Ammon's horn (tissue), 1 donor: ENCODE data around the gene PCDHB15.
A peak's percentile ranks its signal among the peaks of the same experiment; 100 is the strongest.
"Not testable (repeated sequence)": the region's sequence is repeated elsewhere in the genome, so short reads cannot be mapped to it uniquely, and the experiment has no call there.

Source experiments
- DNase-seq: peaks from one replicate; pipeline ENCODE4 v3.0.0-alpha.2; 2016; ENCODE audit warnings: low spot score

The PCDHB15 gene

DNA sequence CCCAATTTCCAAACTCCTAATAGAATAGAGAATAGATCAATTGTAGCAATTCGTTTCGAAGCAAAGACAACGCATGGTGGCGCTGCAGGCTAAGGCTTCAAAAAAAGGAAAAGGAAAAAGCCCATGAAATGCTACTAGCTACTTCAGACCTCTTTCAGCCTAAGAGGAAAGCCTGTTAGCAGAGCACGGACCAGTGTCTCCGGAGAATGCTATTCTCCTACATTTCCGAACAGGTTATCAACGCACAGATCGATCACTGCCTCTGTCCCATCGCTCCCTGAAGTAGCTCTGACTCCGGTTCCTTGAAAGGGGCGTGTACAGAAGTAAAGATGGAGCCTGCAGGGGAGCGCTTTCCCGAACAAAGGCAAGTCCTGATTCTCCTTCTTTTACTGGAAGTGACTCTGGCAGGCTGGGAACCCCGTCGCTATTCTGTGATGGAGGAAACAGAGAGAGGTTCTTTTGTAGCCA, at the start of gene PCDHB15:
Gene PCDHB15, plus strand, starts transcription at position 146 of the 468 bp plus-strand sequence. Its CDS starts 184 bp downstream, at position 330.
- DNase-seq, result no peak

DNA sequence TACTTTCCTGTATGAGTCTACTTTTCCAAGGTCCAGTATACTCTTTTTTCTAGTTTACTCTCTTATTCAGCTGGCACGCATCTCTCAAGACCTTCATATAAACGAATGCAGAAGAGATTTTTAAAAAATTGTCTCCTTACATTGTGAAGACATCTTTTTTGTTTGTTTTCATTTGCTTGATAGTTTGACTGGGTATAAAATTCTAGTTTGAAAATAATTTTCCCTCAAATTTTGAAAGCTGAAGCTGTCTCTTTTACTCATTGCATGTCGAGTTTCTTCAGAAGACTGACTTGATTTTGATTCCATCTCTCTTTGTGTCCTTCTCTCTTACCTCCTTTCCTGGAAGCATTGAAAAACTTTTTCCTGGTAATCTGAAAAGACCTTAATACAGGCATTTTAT, 48.8 kb upstream of the PCDHB15 start:
- DNase-seq, result no peak

DNA sequence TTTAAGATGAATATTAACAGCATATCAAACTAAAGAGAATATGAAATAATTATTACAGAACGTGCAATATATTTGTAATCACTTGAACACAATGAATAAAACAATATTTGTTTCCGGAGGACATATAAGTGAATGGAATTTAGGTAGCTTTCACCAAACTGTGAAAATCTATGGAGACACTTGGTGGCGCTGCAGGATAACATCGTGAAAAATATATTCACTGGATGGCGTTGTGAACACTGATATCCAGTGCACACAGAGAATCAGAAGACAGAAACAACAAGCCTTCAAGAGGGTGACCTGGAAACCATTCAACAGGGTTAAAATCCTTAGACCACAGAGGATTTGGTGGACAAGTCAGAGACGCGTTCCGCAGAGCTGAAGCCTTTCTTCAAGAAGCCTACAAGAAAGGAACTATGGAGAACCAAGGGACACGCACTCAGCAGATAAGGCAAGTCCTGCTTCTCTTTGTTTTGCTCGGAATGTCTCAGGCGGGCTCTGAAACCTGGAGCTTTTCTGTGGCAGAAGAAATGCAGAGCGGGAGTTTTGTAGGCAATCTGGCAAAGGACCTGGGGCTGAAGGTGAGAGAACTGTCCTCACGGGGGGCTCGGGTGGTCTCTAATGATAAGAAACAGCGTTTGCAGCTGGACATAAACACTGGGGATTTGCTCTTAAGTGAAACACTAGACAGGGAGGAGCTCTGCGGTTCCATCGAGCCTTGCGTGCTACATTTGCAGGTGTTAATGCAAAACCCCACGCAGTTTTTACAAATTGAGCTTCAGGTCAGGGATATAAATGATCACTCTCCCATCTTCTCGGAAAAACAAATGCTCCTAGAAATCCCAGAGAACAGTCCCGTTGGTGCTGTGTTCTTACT, 45.6 kb upstream of the PCDHB15 start, which contains the start of gene PCDHB11:
Gene PCDHB11, plus strand, starts transcription at position 269 of the 877 bp plus-strand sequence. Its CDS starts 148 bp downstream, at position 417.
- DNase-seq, result no peak

DNA sequence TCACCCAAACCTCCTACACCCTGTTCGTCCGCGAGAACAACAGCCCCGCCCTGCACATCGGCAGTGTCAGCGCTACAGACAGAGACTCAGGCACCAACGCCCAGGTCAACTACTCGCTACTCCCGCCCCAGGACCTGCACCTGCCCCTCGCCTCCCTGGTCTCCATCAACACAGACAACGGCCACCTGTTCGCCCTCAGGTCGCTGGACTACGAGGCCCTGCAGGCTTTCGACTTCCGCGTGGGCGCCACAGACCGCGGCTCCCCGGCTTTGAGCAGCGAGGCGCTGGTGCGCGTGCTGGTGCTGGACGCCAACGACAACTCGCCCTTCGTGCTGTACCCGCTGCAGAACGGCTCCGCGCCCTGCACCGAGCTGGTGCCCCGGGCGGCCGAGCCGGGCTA, 44.1 kb upstream of the PCDHB15 start:
- DNase-seq, result not testable (repeated sequence)

DNA sequence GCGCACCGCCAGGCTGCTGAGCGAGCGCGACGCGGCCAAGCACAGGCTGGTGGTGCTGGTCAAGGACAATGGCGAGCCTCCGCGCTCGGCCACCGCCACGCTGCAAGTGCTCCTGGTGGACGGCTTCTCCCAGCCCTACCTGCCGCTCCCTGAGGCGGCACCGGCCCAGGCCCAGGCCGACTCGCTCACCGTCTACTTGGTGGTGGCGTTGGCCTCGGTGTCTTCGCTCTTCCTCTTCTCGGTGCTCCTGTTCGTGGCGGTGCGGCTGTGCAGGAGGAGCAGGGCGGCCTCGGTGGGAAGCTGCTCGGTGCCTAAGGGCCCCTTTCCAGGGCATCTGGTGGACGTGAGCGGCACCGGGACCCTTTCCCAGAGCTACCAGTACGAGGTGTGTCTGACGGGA, 43.5 kb upstream of the PCDHB15 start:
- not testable (repeated sequence) for DNase-seq

DNA sequence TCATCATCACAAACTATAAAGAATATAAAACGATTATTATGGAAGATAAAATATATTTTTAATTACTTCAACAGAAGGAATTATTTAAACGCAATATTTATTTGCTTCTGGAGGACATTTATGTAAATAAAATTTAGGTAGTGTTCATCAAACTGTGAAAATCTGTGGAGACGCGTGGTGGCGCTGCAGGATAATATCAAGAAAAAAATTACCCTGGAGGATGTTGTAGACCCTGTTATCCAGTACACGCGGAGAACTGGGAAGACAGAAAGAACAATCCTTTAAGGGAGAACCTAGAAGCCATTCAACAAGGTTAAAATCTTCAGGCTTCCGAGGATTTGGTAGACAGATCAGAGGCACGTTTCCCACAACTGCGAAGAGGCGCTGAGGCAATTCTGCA, 36.7 kb upstream of the PCDHB15 start, which contains the start of gene PCDHB12:
Gene PCDHB12, plus strand, starts transcription at position 242 of the 400 bp plus-strand sequence. CDS start 189 bp downstream, outside the sequence.
- DNase-seq, result peak; percentile 10

DNA sequence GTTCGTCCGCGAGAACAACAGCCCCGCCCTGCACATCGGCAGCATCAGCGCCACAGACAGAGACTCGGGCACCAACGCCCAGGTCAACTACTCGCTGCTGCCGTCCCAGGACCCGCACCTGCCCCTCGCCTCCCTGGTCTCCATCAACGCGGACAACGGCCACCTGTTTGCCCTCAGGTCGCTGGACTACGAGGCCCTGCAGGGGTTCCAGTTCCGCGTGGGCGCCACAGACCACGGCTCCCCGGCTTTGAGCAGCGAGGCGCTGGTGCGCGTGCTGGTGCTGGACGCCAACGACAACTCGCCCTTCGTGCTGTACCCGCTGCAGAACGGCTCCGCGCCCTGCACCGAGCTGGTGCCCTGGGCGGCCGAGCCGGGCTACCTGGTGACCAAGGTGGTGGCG, 34.9 kb upstream of the PCDHB15 start:
- DNase-seq, result not testable (repeated sequence)

DNA sequence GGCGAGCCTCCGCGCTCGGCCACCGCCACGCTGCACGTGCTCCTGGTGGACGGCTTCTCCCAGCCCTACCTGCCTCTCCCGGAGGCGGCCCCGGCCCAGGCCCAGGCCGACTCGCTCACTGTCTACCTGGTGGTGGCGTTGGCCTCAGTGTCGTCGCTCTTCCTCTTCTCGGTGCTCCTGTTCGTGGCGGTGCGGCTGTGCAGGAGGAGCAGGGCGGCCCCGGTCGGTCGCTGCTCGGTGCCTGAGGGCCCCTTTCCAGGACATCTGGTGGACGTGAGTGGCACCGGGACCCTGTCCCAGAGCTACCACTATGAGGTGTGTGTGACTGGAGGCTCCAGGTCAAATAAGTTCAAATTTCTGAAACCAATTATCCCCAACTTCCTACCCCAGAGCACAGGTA, 34.3 kb upstream of the PCDHB15 start:
- DNase-seq, result not testable (repeated sequence)

DNA sequence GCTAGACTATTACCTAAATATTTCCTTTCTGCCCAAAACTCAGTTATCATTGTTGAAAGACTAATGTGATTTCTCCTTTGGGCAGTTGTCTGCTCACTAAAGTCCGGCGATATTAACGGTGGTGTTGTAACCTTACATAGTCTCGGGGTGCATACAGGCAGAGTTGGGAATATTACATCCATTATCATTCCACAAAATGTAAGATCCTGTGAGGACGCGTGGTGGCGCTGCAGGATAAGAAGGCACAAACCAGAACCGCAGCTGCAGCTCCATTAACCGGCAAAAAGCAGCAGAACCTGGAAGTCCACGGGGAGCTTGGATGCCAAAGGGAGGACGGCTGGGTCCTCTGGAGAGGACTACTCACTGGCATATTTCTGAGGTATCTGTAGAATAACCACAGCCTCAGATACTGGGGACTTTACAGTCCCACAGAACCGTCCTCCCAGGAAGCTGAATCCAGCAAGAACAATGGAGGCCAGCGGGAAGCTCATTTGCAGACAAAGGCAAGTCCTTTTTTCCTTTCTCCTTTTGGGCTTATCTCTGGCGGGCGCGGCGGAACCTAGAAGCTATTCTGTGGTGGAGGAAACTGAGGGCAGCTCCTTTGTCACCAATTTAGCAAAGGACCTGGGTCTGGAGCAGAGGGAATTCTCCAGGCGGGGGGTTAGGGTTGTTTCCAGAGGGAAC, 31.4 kb upstream of the PCDHB15 start, which contains the start of gene PCDHB13:
Gene PCDHB13, plus strand, starts transcription at position 264 of the 684 bp plus-strand sequence. Its CDS starts 205 bp downstream, at position 469.
- peak; percentile 31 for DNase-seq

DNA sequence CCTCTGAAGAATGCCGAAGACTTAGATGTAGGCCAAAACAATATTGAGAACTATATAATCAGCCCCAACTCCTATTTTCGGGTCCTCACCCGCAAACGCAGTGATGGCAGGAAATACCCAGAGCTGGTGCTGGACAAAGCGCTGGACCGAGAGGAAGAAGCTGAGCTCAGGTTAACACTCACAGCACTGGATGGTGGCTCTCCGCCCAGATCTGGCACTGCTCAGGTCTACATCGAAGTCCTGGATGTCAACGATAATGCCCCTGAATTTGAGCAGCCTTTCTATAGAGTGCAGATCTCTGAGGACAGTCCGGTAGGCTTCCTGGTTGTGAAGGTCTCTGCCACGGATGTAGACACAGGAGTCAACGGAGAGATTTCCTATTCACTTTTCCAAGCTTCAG, 30.6 kb upstream of the PCDHB15 start:
- DNase-seq, result not testable (repeated sequence)

DNA sequence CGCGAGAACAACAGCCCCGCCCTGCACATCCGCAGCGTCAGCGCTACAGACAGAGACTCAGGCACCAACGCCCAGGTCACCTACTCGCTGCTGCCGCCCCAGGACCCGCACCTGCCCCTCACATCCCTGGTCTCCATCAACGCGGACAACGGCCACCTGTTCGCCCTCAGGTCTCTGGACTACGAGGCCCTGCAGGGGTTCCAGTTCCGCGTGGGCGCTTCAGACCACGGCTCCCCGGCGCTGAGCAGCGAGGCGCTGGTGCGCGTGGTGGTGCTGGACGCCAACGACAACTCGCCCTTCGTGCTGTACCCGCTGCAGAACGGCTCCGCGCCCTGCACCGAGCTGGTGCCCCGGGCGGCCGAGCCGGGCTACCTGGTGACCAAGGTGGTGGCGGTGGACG, 29.7 kb upstream of the PCDHB15 start:
- not testable (repeated sequence) for DNase-seq

DNA sequence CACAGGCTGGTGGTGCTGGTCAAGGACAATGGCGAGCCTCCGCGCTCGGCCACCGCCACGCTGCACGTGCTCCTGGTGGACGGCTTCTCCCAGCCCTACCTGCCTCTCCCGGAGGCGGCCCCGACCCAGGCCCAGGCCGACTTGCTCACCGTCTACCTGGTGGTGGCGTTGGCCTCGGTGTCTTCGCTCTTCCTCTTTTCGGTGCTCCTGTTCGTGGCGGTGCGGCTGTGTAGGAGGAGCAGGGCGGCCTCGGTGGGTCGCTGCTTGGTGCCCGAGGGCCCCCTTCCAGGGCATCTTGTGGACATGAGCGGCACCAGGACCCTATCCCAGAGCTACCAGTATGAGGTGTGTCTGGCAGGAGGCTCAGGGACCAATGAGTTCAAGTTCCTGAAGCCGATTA, 29.2 kb upstream of the PCDHB15 start:
- not testable (repeated sequence) for DNase-seq

DNA sequence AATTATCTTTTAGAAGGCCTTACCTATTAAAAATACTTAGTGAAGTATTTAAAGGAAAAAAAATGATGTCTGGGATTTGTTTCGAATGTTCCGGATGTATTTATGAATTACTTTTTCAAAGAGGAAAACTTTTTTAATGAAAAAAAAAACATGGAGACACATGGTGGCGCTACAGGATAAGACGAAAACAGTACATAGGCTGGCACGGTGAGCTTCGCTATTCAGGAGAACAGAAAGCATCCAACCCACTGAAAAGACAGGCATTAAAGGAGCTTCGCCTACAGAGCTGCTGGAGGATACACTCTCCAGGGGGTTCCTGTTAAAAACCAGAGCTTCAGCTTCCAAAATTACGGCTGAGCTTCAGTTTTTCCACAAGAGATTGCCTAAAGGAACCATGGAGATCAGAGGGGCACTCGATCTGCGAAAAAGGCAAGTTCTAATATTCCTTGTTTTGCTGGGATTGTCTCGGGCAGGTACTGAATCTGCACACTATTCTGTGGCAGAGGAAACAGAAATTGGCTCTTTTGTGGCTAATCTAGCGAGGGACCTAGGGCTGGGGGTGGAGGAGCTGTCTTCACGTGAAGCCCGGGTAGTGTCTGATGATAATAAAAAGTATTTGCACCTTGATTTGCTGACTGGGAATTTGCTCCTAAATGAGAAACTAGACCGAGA, 21.9 kb upstream of the PCDHB15 start, which contains the start of gene PCDHB14:
Gene PCDHB14, plus strand, starts transcription at position 232 of the 672 bp plus-strand sequence. Its CDS starts 163 bp downstream, at position 395.
- peak; percentile 28 for DNase-seq

DNA sequence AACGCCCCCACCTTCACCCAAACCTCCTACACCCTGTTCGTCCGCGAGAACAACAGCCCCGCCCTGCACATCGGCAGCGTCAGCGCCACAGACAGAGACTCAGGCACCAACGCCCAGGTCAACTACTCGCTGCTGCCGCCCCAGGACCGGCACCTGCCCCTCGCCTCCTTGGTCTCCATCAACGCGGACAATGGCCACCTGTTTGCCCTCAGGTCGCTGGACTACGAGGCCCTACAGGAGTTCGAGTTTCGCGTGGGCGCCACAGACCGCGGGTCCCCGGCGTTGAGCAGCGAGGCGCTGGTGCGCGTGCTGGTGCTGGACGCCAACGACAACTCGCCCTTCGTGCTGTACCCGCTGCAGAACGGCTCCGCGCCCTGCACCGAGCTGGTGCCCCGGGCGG, 20.4 kb upstream of the PCDHB15 start:
- not testable (repeated sequence) for DNase-seq

DNA sequence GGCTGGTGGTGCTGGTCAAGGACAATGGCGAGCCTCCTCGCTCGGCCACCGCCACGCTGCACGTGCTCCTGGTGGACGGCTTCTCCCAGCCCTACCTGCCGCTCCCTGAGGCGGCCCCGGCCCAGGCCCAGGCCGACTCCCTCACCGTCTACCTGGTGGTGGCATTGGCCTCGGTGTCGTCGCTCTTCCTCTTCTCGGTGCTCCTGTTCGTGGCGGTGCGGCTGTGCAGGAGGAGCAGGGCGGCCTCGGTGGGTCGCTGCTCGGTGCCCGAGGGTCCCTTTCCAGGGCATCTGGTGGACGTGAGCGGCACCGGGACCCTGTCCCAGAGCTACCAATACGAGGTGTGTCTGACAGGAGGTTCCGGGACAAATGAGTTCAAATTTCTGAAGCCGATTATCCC, 19.8 kb upstream of the PCDHB15 start:
- not testable (repeated sequence) for DNase-seq

DNA sequence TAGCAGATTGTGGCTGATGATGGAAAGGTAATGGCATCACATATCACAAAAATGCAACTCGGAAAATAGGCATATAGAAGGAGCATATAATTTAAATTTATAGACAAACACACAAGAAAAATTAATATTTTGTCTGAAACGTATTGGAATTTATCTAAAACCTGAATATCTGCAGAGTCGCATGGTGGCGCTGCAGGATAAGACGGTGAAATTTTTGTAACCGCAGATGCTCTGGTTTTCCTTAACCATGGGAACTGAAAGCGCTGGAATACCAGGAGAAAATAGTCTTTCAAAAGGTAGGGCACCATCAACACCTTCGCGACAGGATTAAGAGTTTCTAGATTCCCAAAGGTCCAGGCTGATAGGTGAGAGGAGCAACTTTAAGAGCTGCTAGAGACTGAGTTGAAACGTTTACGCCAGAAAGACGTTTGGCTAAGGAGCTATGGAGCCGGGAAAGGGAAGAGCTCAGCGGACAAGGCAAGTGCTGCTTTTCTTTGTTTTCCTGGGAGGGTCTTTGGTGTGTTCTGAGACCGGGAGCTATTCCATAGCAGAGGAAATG, 11.0 kb upstream of the PCDHB15 start:
- no peak for DNase-seq

DNA sequence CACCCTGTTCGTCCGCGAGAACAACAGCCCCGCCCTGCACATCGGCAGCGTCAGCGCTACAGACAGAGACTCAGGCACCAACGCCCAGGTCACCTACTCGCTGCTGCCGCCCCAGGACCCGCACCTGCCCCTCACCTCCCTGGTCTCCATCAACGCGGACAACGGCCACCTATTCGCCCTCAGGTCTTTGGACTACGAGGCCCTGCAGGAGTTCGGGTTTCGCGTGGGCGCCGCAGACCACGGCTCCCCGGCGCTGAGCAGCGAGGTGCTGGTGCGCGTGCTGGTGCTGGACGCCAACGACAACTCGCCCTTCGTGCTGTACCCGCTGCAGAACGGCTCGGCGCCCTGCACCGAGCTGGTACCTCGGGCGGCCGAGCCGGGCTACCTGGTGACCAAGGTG, 9.3 kb upstream of the PCDHB15 start:
- not testable (repeated sequence) for DNase-seq

DNA sequence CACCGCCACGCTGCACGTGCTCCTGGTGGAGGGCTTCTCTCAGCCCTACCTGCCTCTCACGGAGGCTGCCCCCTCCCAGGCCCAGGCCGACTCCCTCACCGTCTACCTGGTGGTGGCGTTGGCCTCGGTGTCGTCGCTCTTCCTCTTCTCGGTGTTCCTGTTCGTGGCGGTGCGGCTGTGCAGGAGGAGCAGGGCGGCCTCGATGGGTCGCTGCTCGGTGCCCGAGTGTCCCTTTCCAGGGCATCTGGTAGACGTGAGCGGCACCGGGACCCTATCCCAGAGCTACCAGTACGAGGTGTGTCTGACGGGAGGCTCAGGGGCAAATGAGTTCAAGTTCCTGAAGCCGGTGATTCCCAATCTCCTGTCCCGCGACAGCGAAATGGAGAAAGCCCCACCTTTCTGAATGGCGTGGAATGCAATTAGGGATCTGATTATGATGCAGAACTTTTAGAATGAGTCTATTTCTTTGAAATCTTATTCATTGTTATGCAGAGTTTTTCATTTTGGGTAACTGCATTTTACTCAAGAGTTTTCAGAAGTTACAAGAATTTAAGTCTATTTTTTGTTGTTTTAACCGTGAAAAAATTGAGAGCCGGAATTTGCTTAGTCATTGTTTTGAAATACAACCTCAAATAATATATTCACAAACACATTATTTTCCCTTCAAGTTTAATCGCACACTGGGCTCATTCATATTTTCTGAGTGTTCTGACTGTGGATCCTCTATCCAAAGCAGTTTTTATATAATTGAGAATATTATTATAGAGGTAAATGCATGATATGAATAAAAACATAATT, 8.5 kb upstream of the PCDHB15 start:
- no peak for DNase-seq

DNA sequence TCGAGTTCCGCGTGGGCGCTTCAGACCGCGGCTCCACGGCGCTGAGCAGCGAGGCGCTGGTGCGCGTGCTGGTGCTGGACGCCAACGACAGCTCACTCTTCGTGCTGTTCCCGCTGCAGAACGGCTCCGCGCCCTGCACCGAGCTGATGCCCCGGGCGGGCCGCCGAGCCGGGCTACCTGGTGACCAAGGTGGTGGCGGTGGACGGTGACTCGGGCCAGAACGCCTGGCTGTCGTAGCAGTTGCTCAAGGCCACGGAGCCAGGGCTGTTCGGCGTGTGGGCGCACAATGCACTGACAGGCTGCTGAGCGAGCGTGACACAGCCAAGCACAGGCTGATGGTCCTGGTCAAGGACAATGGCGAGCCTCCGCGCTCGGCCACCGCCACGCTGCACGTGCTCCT, 3.7 kb upstream of the PCDHB15 start:
- DNase-seq, result no peak

DNA sequence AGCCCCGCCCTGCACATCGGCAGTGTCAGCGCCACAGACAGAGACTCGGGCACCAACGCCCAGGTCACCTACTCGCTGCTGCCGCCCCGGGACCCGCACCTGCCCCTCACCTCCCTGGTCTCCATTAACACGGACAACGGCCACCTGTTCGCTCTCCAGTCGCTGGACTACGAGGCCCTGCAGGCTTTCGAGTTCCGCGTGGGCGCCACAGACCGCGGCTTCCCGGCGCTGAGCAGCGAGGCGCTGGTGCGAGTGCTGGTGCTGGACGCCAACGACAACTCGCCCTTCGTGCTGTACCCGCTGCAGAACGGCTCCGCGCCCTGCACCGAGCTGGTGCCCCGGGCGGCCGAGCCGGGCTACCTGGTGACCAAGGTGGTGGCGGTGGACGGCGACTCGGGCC, 1.8 kb downstream of the PCDHB15 start:
- not testable (repeated sequence) for DNase-seq

DNA sequence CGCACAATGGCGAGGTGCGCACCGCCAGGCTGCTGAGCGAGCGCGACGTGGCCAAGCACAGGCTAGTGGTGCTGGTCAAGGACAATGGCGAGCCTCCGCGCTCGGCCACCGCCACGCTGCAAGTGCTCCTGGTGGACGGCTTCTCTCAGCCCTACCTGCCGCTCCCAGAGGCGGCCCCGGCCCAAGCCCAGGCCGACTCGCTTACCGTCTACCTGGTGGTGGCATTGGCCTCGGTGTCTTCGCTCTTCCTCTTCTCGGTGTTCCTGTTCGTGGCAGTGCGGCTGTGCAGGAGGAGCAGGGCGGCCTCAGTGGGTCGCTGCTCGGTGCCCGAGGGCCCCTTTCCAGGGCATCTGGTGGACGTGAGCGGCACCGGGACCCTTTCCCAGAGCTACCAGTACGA, 2.2 kb downstream of the PCDHB15 start:
- not testable (repeated sequence) for DNase-seq
